HG03342 (cell line): ENCODE results near the gene PPP1R12A.

Experiments used
- ATAC-seq: cut with Tn5 transposase; IDR thresholded peaks from one replicate; pipeline ENCODE4 v1.9.1; 2021; ENCODE audit warnings: mild to moderate bottlenecking, moderate library complexity; ENCODE audit not compliant: unreplicated experiment

PPP1R12A gene

DNA sequence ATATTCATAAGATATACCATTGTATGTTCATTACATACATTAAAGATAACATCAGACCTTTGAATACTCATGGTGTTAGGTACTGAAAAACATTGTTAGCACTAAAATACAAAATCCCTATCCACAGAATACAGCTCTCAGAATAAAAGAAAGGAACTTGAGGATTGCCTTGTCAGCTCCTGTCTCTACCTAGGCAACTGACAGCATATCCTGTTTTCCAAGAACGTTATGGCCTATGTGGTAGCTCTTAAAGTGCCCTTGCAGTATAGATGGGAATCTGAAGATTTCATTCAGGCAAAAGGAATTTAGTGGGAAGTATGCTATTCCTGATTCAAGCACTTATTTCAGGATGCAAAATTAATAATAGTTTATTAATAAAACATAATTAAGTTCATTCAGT lies 1.8 kb upstream of the PPP1R12A start:
- ATAC-seq, result no peak

DNA sequence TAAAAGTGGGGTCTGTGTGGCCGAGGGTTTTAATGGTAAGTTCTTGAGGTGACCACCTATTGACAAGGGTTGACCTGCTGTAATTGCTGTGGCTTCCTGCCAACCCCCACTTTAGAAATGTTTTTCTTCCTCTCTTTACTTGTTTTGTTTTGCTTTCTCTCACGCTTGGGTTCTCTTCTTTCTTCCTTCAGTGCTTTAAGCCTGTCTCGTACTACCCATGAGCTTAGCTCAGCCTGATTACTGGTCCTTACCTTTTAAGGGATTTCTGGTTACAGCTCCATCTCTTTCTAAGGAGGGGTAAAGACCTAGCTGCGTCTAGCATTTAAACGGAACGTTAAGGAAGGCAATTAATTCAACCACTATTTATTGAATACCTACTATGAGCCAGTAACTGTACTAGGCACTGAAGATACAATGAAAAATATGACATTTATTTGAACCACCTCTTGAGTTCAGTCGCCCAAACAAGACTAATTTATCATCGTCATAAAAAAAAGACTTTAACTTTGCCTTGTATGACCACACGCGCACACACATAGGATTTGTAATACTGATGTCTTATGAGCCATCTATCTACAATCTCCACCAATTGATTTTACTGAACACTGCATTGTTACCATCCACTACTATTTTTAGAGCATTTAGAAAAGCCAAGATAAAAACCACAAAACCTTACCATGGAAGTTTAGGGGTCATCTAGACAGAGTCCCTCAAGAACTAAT lies 888 bp upstream of the PPP1R12A start:
- peak; percentile 11 for ATAC-seq

DNA sequence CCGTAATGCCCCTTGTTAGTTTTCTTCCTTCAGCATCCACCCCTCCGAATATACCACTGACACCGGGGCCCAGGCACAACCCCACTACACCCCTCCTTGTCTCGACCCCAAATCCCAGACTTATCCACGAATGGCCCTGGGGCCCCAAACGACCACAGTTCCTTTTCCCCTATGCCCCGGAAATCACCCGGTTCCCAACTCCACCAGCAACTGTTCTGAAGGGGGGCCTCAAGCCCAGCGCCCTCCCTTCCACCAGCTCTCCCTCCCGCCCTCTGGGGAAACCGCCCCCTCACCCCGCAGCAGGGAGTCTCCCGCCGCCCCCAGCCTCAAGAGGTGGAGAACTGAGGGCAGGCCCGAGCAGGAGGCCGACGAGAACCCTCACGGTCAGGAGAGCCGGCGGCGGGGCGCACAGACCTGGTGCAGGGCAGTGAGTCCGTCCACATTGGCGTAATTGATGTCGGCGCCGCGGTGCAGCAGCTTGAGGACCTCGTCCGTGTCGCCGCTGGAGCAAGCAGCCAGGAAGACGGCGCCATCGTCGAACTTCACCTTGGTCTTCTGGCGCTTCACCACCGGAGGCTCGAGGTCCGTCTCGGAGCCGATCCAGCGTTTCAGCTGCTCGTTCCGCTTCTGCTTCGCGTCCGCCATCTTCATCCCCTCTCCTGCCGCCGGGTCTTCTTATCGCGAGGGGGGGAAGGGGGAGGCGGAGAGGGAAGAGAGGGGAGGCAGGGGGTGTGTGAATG lies 446 bp downstream of the PPP1R12A start:
- peak; percentile 19 for ATAC-seq

DNA sequence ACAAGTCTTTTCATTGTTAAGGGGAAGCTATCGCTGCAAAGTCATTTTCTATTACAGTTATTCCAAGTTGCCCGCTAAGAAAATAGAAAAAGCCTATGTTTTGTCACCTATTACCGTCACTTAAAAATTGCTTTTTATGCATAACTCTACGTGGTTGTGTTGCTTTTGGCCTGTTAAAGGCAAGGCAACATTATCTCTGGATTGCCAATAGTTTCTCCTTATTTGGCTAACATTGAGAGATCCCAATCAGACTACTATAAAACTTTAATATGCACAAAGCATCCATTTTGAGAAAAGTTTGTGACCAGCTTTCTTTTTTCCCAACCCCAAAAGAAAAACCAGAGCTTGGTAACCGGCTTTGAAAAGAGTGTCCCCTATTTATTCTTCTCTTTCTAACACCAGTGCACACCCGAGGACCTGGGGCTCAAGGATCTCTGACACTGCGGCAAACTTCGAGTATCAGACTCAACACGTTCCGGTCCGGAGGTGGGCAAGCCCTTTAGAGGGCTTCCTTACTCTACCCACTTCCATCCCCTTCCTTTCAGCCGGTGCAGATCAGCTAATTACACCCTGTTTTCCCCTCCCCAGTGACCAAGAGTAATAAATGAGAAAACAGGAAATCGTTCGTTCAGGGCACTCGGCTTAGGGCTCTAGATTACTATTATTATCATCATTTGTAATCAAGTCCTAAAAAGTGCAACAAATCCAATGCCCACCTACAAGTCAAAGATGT lies 1.2 kb downstream of the PPP1R12A start:
- ATAC-seq, result peak; percentile 6

DNA sequence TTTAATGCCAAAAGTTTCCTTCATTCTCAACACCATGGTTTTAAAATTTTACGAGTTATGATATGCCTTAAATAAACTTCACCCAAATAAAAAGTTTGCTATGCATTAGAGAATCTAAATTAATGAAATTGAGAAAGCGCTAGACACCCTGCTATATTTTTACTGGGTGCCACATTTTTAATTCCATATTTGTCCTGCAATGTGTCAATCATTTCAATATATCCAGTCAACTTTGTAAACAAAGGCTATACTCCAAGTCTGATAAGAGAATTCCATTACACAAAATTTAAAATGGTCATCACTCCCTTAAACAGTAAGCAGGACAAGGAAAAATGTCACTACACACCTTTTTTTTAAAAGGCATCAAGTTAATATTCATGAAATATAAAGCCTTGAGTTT lies 1.9 kb downstream of the PPP1R12A start:
- ATAC-seq, result no peak

DNA sequence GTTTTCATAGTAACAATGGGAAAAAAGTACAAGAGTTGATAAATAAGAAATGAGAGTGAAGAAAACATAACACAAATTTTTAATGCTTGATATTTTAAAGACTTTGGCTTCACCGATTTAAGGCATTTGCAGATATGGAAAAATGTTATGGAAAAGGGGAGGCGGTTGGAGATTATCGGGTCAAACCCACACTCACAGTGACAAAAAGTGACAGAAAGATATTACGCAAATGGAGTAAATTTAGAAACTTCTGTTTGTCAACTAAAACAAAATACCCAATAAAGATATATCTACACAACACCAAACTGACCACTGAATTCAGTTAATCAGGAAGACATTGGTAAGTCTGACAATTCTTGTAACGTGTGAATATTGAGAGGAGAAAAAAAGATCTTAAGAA lies 2.5 kb downstream of the PPP1R12A start:
- ATAC-seq, result no peak

DNA sequence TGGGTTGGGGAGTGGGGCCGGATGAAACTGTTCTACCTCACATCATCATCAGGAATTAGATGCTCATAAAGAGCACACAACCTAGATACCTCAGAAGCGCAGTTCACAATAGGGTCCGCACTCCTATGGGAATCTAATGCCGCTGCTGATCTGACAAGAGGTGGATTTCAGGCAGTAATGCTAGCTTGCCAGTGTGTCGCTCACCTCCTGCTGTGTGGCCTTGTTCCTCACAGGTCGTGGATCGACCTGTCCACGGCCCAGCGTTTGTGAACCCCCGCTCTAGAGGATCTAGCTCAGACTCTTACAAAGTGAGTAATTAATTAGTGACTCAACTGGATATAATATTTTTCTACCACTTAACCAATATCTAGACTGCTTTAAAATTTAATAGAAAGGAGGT lies 5.8 kb downstream of the PPP1R12A start:
- ATAC-seq, result no peak

DNA sequence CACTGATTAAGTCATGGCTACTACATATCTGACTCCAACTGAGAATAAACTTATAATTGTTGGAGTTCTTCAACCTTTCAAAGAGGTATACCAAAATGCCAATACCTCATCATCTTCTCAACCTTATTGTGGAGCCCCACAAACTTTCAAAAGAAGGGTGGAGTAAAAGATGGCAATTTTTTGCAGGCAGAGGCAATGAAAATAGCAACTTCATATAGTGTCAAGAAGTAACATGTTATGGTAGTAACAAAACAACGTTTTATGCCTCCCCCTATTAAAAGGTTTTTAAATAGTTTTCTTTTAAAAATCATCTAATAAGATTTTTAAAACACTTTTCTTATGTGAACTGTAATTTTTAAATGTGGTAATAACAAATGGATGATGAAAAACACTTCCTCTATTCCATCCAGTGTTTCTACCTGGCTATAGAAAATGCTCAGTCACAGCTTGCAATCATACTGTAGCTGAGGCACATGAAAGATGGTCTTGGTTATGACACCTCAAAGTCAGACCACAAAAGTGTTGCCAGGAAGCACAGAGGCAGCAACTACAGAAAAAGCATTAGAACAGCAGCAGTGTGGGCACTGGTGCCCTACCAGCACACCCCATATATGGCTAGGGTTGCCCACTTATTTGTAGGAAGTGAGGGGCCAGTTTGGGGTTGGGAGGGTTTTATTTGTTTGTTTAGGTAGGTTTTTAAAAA lies 7.0 kb downstream of the PPP1R12A start:
- ATAC-seq, result peak; percentile 98

DNA sequence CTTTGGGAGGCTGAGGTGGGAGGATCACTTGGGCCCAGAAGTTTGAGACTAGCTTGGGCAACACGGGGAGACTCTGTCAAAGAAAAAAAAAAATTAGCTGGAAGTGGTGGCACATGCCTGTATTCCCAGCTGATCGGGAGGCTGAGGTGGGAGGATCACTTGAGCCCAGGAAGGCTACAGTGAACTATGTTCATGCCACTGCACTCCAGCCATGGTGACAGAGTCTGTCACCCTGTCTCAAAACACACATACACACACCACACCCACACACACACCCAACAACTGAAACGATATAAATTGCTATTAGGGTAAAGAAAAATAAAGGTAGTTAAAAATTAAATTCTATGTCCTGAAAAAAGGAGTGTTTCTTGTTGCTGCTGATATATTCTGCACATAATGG lies 7.9 kb downstream of the PPP1R12A start:
- no peak for ATAC-seq

DNA sequence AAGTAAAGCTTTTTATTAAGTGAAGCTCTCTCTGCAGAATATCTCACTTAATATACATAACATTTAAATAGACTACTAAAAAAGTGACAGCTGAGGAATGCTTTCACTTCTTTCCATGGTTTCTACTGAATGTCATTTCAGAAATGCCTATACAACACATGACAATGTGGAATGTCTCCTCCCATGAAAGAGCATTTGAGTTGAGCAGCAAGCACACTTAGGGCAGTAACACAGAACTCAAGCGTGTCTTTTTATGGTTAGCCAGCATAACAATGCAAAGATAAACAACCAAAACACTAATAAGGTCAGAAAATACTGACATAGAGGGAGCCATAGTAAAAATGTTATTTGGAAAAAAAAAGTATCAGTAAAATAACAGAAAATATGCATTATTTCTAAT lies 9.4 kb downstream of the PPP1R12A start:
- ATAC-seq, result no peak

DNA sequence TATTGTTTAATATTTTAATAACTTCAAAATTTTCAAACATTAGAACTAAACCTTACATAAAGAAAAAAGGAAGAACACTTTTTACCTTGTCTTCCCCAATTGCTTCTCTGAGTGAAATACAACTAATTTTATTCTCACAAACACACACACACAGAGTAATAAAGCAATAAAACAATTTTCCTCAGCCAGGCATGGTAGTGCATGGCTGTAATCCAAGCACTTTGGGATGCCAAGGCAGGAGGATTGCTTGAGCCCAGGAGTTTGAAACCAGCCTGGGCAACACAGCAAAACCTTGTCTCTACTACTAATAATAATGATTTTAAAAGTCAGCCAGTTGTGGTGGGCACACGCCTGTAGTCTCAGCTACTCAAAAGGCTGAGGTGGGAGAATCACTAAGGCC lies 13.1 kb downstream of the PPP1R12A start:
- no peak for ATAC-seq

DNA sequence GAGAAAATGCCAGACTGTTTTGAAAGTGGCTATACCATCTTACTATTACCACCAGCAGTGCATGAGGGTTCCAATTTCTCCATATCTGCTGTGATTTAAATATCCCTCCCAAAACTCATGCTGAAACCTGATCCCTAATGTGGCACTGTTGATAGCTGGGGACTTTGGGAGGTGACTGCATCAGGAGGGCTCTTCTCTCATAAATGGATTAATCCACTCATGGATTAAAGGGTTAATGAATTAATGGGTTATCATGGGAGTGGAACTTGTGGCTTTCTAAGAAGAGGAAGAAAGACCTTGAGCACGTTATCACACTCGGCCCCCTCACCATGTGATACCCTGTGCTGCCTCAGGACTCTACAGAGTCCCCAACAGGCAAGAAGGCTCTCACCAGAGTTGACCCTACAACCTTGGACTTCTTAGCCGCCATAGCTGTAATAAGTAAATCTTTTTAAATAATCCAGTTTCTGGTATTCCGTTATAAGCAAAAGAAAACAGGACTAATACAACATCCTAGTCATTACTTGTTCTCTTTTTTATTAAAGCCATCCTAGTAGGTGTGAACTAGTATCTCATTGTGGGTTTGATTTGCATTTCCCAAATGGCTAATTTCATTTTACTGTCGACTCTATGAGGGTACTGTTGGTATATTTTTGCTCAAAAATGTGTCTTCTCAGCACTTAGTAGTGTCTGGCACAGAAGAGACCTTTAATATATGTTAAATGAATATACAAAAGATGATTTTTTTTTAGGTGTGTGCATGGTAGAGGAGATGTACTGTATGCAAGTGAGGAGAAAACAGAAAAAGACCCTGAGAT lies 14.3 kb downstream of the PPP1R12A start:
- peak; percentile 50 for ATAC-seq

DNA sequence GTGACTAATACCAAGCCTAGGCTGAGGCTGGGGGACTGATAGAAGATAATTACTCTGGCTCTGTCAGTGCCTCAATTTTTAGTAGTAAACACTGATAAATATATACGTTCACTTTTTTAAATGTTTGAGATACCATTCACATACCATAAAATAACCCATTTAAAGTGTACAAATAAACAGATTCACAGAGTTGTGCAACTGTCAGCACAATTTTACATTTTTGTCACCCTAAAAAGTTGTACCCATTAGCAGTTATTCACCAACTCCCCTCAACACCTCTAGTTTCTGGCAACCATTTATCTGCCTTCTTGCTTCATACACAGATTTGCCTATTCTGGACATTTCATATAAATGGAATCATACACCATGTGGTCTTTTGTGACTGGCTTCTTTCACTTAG lies 15.1 kb downstream of the PPP1R12A start:
- no peak for ATAC-seq

DNA sequence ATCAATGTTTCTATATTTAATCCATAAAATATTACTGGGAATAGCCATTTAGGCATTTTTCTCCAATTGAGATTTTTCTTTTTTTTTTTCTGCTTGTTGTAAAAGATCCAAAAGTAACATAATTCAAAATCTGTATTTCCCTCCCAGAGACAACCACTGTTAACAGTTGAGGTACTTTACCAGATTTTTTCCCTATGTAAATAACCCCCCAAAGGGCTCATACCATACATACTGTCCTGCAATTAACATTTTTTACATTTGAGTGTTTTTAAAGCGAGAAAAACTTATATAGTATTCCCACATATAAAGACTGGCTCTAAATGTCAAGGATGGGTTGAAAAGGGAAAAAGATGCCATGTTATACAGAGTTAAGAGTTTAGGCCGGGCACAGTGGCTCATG lies 18.1 kb downstream of the PPP1R12A start:
- ATAC-seq, result no peak

DNA sequence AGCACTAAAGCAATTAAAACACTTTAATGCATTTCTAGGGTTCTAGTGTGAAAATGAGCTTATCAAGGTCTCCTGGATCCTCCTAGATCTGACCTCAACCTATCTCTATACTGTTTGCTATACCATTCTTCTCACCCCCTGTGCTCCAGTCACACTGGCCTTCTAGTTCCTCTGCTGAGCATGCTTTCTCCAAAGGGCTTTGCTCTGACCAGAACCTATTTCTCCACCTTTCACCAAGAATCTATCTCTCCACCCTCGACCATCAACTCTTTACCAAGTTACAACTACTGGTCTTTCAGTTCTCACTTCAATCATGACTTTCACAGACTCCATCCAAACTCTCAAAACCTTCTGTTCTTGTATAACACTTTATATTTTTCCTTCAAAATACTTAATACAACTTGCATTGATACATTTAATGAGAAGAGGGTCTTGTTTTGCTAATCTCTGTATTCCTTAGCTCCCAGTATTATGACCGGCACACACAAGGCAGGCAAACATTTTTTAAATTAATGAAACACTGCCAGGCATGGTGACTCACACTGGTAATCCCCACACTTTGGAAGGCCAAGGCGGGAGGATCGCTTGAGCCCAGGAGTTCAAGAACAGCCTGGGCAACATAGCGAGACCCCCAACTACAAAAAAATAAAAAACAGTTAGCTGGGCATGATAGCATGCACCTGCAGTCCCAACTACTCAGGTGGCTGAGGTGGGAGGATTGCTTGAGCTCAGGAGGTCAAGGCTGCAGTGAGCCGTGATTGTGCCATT lies 22.8 kb downstream of the PPP1R12A start:
- ATAC-seq, result no peak

DNA sequence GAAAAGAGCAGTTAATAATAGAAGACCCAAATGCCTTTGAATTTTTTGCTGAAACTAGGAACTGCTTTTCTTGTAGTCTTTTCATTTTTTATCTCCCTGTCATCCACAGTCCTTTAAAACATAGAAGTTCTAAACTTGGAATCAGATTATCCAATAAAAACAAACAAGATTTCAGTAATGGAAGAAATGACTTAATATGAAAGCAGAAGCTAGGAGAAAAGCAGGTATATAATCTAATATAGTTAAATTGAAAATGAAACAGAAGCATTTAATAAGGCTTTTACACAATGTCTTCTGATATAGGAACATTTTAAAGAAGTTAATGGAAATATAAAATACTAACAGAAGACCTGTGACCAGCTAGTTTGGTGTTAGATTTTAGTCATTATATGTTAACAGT lies 26.5 kb downstream of the PPP1R12A start:
- no peak for ATAC-seq

DNA sequence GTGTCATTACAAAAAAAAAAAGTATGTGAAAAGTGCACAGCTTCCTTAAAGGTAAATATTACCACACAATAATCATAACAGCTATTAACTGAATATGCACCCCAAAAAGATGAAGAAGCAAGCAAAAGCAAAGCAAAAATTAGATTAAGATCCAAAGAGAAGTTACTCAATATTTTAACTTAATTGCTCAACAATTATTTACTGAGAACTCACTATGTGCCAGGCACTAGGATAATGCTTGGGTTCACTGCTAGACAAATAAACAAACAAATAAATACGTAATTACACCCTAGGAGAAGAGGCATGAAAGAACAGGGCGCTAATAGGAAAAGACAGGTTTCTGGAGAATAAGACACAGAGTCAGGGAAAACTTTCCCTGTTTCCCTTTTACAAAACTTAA lies 33.4 kb downstream of the PPP1R12A start:
- ATAC-seq, result no peak

DNA sequence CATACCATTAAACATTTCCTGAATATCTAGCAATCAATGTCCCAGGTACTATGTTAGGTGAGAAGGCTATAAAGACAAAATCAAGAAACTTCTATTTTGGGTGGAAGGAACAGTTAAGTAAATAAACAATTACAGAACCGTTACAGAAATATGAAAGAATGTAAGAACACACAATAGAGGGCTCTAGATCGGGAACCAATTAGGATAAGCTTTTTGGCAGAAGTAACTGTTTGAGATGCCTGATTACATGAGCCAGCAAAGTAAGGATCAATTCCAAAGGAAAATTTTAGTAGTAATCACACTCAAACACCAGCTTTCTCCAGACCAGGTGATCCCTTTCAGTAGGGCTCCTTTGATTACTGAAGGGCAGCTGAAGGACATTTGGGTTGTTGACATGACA lies 33.9 kb downstream of the PPP1R12A start:
- ATAC-seq, result no peak

DNA sequence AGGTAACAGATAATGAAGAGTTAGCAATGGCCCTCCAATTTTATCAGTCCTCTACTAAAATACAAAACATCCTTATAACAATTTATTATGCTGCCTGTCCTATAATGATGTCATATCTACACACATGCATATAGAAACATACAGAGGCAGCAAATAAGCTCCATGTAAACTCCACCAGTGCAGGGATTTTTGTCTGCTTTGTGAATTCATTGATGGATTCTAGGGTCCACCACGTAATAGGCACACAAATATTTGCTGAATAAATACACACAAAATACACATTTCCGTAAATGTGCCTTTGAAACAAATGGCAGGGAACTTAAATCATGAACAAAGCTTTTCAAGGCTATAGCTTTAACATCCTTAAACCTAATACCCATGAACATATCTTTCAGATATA lies 34.7 kb downstream of the PPP1R12A start:
- ATAC-seq, result no peak

DNA sequence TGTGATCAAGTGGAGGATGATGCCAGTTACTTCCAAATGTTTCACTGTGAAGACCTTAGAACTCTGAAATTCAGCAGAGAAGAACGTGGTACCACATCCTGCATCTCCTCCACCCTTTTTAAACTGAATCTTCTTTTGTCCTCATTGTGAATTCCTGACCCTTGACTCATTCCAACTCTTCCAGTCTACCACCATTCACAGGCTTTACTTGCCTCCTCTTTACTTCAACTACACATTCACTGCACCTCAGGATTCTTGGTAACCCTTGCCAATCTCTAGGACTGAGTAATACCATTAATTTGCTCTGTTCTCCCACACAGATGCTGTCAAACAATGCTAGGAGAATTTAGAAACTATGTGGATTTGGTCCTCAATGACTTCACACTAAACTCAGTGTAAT lies 37.3 kb downstream of the PPP1R12A start:
- ATAC-seq, result no peak
